Lower leg skin (tissue), 4 donors: ENCODE data around the gene KAZN. TPM values are rescaled to one million over a fixed set of nuclear protein-coding genes. Genes with fewer than 3 reads are reported as not detected.

ENCODE experiments used
- DNase-seq, 2 donors: peaks; one replicate each; pipeline ENCODE4 v3.0.0-alpha.2; 2019; ENCODE audit warnings: low spot score in 2 of 2
- H3K4me3 ChIP-seq: fragments of 200-600 bp; sonication (generic); 2 replicates; pipeline ENCODE4 v1.5.1; 2017; ENCODE audit warnings: mild to moderate bottlenecking, low read depth; ENCODE audit not compliant: poor library complexity, severe bottlenecking
- CTCF ChIP-seq, 3 donors: fragments of 450-650 bp; IDR thresholded peaks; one replicate each; pipeline ENCODE4 v1.5.1; 2016; ENCODE audit warnings: antibody characterized with exemption in 3 of 3, mild to moderate bottlenecking in 3 of 3, moderate library complexity in 2 of 3
- POLR2A ChIP-seq, 2 donors: fragments of 450-650 bp; IDR thresholded peaks; one replicate each; pipeline ENCODE4 v1.6.1; 2016 to 2017; ENCODE audit warnings: antibody characterized with exemption in 2 of 2, mild to moderate bottlenecking in 1 of 2, moderate library complexity in 1 of 2
- WGBS, 2 donors: methylation state at CpG; one replicate each; pipeline ENCODE4 v1.1.5; 2018; 5-methylcytosine and 5-hydroxymethylcytosine counted together
- intact Hi-C: fragments of 100-400 bp; cut with DNase I; formaldehyde crosslinking; loops from one replicate; pipeline ENCODE4 v1.15.0; 2023; ENCODE audit warnings: low total_unique reads
- total RNA-seq, 4 donors: library from RNA; depleted of rRNA; stranded (reverse); fragments of >200 nt; gene quantifications; one replicate each; pipeline ENCODE4 v1.1.0, GENCODE V29; 2016

KAZN gene
- total RNA-seq, 4 donors from 2014 or later = 21.4 to 36.0 (median 28.4) TPM

- H3K4me3 ChIP-seq = no peak overlapping the region
- no peak for TF ChIP-seq CTCF (IDR thresholded peaks at IDR 0.05)
- TF ChIP-seq POLR2A (IDR thresholded peaks at IDR 0.05) = no peak
- intact Hi-C loops = no loop called here
- 94 to 98% methylated on average over 6 of the region's 6 CpGs for WGBS, 2 donors
- DNase-seq = no peak
Measured at GRCh38 chr1:14848203-14848602, 249.7 kb downstream of the KAZN start.

- 84 to 89% methylated on average over 17 of the region's 17 CpGs for WGBS, 2 donors
- no peak overlapping the region for H3K4me3 ChIP-seq
- no peak for TF ChIP-seq CTCF (IDR thresholded peaks at IDR 0.05)
- no peak for TF ChIP-seq POLR2A (IDR thresholded peaks at IDR 0.05)
- intact Hi-C loops = no loop called here
- no peak for DNase-seq
Measured at GRCh38 chr1:14848625-14849024, 250.1 kb downstream of the KAZN start.

GRCh38 chr1:14849038-14849437 is 250.6 kb downstream of the KAZN start:
- TF ChIP-seq POLR2A (IDR thresholded peaks at IDR 0.05) (no peak), CTCF (IDR thresholded peaks at IDR 0.05) (no peak)
- WGBS, 2 donors = 71 to 73% methylated on average over 8 of the region's 8 CpGs
- H3K4me3 ChIP-seq = no peak overlapping the region
- peak in 1 of 2 donors; percentile 54 for DNase-seq
- intact Hi-C loops = no loop called here

- DNase-seq = no peak
- TF ChIP-seq POLR2A (IDR thresholded peaks at IDR 0.05) (no peak), CTCF (IDR thresholded peaks at IDR 0.05) (no peak)
- no peak overlapping the region for H3K4me3 ChIP-seq
- intact Hi-C loops = no loop called here
- WGBS, 2 donors = 62 to 66% methylated on average over 5 of the region's 5 CpGs
Measured at GRCh38 chr1:14850563-14850962, 252.1 kb downstream of the KAZN start.

DNA sequence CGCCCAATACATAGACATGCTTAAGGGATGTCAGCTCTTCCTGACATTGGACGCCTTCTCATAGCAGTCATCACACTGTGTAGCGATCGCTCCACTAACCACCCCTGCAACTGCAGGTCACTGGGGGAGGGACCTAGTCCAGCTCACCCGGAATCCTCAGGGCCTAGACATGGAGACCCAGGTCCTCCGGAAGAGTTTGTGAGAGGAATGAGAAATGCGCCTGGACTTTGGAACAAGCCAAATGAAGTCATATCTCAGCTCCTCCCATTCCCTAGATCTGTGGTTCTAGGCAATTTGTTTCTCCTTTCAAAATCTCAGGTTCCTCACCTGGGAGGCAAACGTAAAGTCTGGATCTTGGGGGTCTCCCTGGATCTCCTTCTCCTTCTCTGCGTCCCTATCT is 253.3 kb downstream of the KAZN start:
- 94% methylated on average over 9 of the region's 9 CpGs for WGBS, 2 donors
- DNase-seq = no peak
- TF ChIP-seq POLR2A (IDR thresholded peaks at IDR 0.05) = no peak
- H3K4me3 ChIP-seq = no peak overlapping the region
- intact Hi-C loops = no loop called here

- no peak for DNase-seq
- no peak for TF ChIP-seq POLR2A (IDR thresholded peaks at IDR 0.05)
- 63 to 78% methylated on average over 9 of the region's 9 CpGs for WGBS, 2 donors
- intact Hi-C loops = no loop called here
- H3K4me3 ChIP-seq = no peak overlapping the region
Measured at GRCh38 chr1:14852291-14852690, 253.8 kb downstream of the KAZN start.

- DNase-seq = no peak
- 78 to 86% methylated on average over 5 of the region's 5 CpGs for WGBS, 2 donors
- H3K4me3 ChIP-seq = no peak overlapping the region
- intact Hi-C loops = no loop called here
- no peak for TF ChIP-seq POLR2A (IDR thresholded peaks at IDR 0.05)
- no peak for TF ChIP-seq CTCF (IDR thresholded peaks at IDR 0.05)
Measured at GRCh38 chr1:14853518-14853917, 255.0 kb downstream of the KAZN start.
